ENCODE measurements around the gene DAZAP1. TPM values are rescaled to one million over a fixed set of nuclear protein-coding genes. Genes with fewer than 3 reads are reported as not detected.

The DAZAP1 gene
- total RNA-seq, 1 donor from 2014 or later: 107 TPM

GRCh38 chr19:1389033-1389940 lies 18.1 kb upstream of the DAZAP1 start:
- Histone ChIP-seq H3K27me3 (no peaks in the 10 kb centered on the region), H4K20me1 (ENCODE audit: low read depth) (peaks cover 5% of the 10 kb centered on the region), H3K36me3 (no peaks in the 10 kb centered on the region), H3K9ac (no peak overlapping the region), H3K27ac (no peak overlapping the region), H3K4me3 (no peak overlapping the region), H3K4me2 (no peak overlapping the region), H3F3A (ENCODE audit: low read depth) (peaks cover 5% of the 10 kb centered on the region), H3K79me2 (ENCODE audit: low read depth) (peaks cover 11% of the 10 kb centered on the region), H3K9me3 (ENCODE audit: low read depth) (no peaks in the 10 kb centered on the region), H2AFZ (replicated peaks) (no peak overlapping the region), H3K4me1 (no peaks in the 10 kb centered on the region)
- TF ChIP-seq EZH2 (IDR thresholded peaks at IDR 0.05): no peak
- TF ChIP-seq CTCF (IDR thresholded peaks at IDR 0.05): no peak
- no peak for TF ChIP-seq EZH2phosphoT487 (IDR thresholded peaks at IDR 0.05)
- peaks cover 8% of the 10 kb centered on the region for H3K27me3 Mint-ChIP-seq (ENCODE audit: insufficient read depth, low read depth)
- no peak overlapping the region for H3K4me3 Mint-ChIP-seq
- no peaks in the 10 kb centered on the region for H3K9me3 Mint-ChIP-seq
- no peak overlapping the region for H3K27ac Mint-ChIP-seq
- peaks cover 16% of the 10 kb centered on the region for H3K36me3 Mint-ChIP-seq
- no peak for DNase-seq (ENCODE audit: low spot score)
- H3K4me1 Mint-ChIP-seq: peaks cover 9% of the 10 kb centered on the region

GRCh38 chr19:1390890-1391423 lies 16.4 kb upstream of the DAZAP1 start:
- H3K4me1 ChIP-seq: no peaks in the 10 kb centered on the region
- H3K4me3 ChIP-seq: no peak overlapping the region
- peaks cover 6% of the 10 kb centered on the region for H4K20me1 ChIP-seq (ENCODE audit: low read depth)
- H2AFZ ChIP-seq (replicated peaks): no peak overlapping the region
- H3K9ac ChIP-seq: no peak overlapping the region
- Mint-ChIP-seq H3K36me3 (peaks cover 16% of the 10 kb centered on the region), H3K4me3 (no peak overlapping the region), H3K9me3 (no peaks in the 10 kb centered on the region), H3K27me3 (ENCODE audit: insufficient read depth, low read depth) (peaks cover 3% of the 10 kb centered on the region), H3K4me1 (peaks cover 3% of the 10 kb centered on the region), H3K27ac (no peak overlapping the region)
- H3K9me3 ChIP-seq (ENCODE audit: low read depth): no peaks in the 10 kb centered on the region
- H3K27me3 ChIP-seq: no peaks in the 10 kb centered on the region
- H3K36me3 ChIP-seq: no peaks in the 10 kb centered on the region
- H3K79me2 ChIP-seq (ENCODE audit: low read depth): no peaks in the 10 kb centered on the region
- H3K4me2 ChIP-seq: no peak overlapping the region
- no peak overlapping the region for H3K27ac ChIP-seq
- H3F3A ChIP-seq (ENCODE audit: low read depth): peaks cover 5% of the 10 kb centered on the region
- no peak for TF ChIP-seq EZH2phosphoT487 (IDR thresholded peaks at IDR 0.05)
- TF ChIP-seq CTCF (IDR thresholded peaks at IDR 0.05): no peak
- no peak for TF ChIP-seq EZH2 (IDR thresholded peaks at IDR 0.05)
- DNase-seq (ENCODE audit: low spot score): no peak

GRCh38 chr19:1392407-1392806 lies 15.0 kb upstream of the DAZAP1 start:
- Histone ChIP-seq H3K4me1 (no peaks in the 10 kb centered on the region), H4K20me1 (ENCODE audit: low read depth) (peaks cover 13% of the 10 kb centered on the region), H3K36me3 (no peaks in the 10 kb centered on the region), H3K9ac (no peak overlapping the region), H3K9me3 (ENCODE audit: low read depth) (no peaks in the 10 kb centered on the region), H3F3A (ENCODE audit: low read depth) (peaks cover 5% of the 10 kb centered on the region), H3K4me2 (no peak overlapping the region), H2AFZ (replicated peaks) (no peak overlapping the region), H3K4me3 (no peak overlapping the region), H3K79me2 (ENCODE audit: low read depth) (no peaks in the 10 kb centered on the region), H3K27me3 (no peaks in the 10 kb centered on the region), H3K27ac (no peak overlapping the region)
- H3K27ac Mint-ChIP-seq: no peak overlapping the region
- TF ChIP-seq EZH2 (IDR thresholded peaks at IDR 0.05): no peak
- TF ChIP-seq EZH2phosphoT487 (IDR thresholded peaks at IDR 0.05): no peak
- no peak for TF ChIP-seq CTCF (IDR thresholded peaks at IDR 0.05)
- H3K9me3 Mint-ChIP-seq: no peaks in the 10 kb centered on the region
- no peak overlapping the region for H3K4me3 Mint-ChIP-seq
- H3K4me1 Mint-ChIP-seq: no peaks in the 10 kb centered on the region
- peaks cover 3% of the 10 kb centered on the region for H3K27me3 Mint-ChIP-seq (ENCODE audit: insufficient read depth, low read depth)
- no peak for DNase-seq (ENCODE audit: low spot score)
- H3K36me3 Mint-ChIP-seq: peaks cover 16% of the 10 kb centered on the region
